ENCODE data around the gene JSRP1.

JSRP1 gene

GRCh38 chr19:2248136-2249009 lies 7.8 kb downstream of the JSRP1 start:
- no peak overlapping the region for H3K4me3 ChIP-seq (ENCODE audit: low read depth, low read length)
- peaks cover 48% of the 10 kb centered on the region for H3K36me3 ChIP-seq (replicated peaks)
- no peak overlapping the region for H3K27ac ChIP-seq
- in situ Hi-C loops (cut with HindIII; ENCODE audit: low pct_ligation_motif_present, low sequenced_read_pairs) = no loop called here
- peaks cover 32% of the 10 kb centered on the region for H3K27me3 ChIP-seq (replicated peaks)
- no peak for DNase-seq
- TF ChIP-seq, protein P1, sequence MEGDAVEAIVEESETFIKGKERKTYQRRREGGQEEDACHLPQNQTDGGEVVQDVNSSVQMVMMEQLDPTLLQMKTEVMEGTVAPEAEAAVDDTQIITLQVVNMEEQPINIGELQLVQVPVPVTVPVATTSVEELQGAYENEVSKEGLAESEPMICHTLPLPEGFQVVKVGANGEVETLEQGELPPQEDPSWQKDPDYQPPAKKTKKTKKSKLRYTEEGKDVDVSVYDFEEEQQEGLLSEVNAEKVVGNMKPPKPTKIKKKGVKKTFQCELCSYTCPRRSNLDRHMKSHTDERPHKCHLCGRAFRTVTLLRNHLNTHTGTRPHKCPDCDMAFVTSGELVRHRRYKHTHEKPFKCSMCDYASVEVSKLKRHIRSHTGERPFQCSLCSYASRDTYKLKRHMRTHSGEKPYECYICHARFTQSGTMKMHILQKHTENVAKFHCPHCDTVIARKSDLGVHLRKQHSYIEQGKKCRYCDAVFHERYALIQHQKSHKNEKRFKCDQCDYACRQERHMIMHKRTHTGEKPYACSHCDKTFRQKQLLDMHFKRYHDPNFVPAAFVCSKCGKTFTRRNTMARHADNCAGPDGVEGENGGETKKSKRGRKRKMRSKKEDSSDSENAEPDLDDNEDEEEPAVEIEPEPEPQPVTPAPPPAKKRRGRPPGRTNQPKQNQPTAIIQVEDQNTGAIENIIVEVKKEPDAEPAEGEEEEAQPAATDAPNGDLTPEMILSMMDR (IDR thresholded peaks at IDR 0.05; ENCODE audit: low read depth, low read length, missing control alignments) = no peak

- peaks cover 51% of the 10 kb centered on the region for H3K36me3 ChIP-seq (replicated peaks)
- H3K4me3 ChIP-seq (ENCODE audit: low read depth, low read length) = no peak overlapping the region
- H3K27ac ChIP-seq = no peak overlapping the region
- no peak for DNase-seq
- in situ Hi-C loops (cut with HindIII; ENCODE audit: low pct_ligation_motif_present, low sequenced_read_pairs) = no loop called here
- peaks cover 24% of the 10 kb centered on the region for H3K27me3 ChIP-seq (replicated peaks)
- TF ChIP-seq, protein P1 (IDR thresholded peaks at IDR 0.05; ENCODE audit: low read depth, low read length, missing control alignments) = no peak
These were observed 8.7 kb downstream of the JSRP1 start for GRCh38 chr19:2247433-2248101.

- peaks cover 55% of the 10 kb centered on the region for H3K36me3 ChIP-seq (replicated peaks)
- no peak overlapping the region for H3K4me3 ChIP-seq (ENCODE audit: low read depth, low read length)
- in situ Hi-C loops (cut with HindIII; ENCODE audit: low pct_ligation_motif_present, low sequenced_read_pairs) = no loop called here
- no peak overlapping the region for H3K27ac ChIP-seq
- DNase-seq = peak; percentile 45
- H3K27me3 ChIP-seq (replicated peaks) = peaks cover 17% of the 10 kb centered on the region
- TF ChIP-seq, protein P1 (IDR thresholded peaks at IDR 0.05; ENCODE audit: low read depth, low read length, missing control alignments) = no peak
These were observed 9.3 kb downstream of the JSRP1 start for GRCh38 chr19:2246801-2247361.

GRCh38 chr19:2246014-2246620 lies 10.1 kb downstream of the JSRP1 start:
- no peak overlapping the region for H3K4me3 ChIP-seq (ENCODE audit: low read depth, low read length)
- no peak for DNase-seq
- in situ Hi-C loops (cut with HindIII; ENCODE audit: low pct_ligation_motif_present, low sequenced_read_pairs) = no loop called here
- H3K27ac ChIP-seq = no peak overlapping the region
- peaks cover 11% of the 10 kb centered on the region for H3K27me3 ChIP-seq (replicated peaks)
- H3K36me3 ChIP-seq (replicated peaks) = peaks cover 55% of the 10 kb centered on the region
- TF ChIP-seq, protein P1 (IDR thresholded peaks at IDR 0.05; ENCODE audit: low read depth, low read length, missing control alignments) = no peak

- no peak for DNase-seq
- no peak overlapping the region for H3K4me3 ChIP-seq (ENCODE audit: low read depth, low read length)
- TF ChIP-seq, protein P1 (IDR thresholded peaks at IDR 0.05; ENCODE audit: low read depth, low read length, missing control alignments) = no peak
- H3K36me3 ChIP-seq (replicated peaks) = peaks cover 55% of the 10 kb centered on the region
- in situ Hi-C loops (cut with HindIII; ENCODE audit: low pct_ligation_motif_present, low sequenced_read_pairs) = no loop called here
- peaks cover 3% of the 10 kb centered on the region for H3K27me3 ChIP-seq (replicated peaks)
- no peak overlapping the region for H3K27ac ChIP-seq
These were observed 10.9 kb downstream of the JSRP1 start for GRCh38 chr19:2245273-2245672.
